Embryonic facial prominence (tissue), 1 donor: Measurements from ENCODE around the gene ZNFX1.
"Not testable (repeated sequence)": the region's sequence is repeated elsewhere in the genome, so short reads cannot be mapped to it uniquely, and the experiment has no call there.

ENCODE experiments used
- DNase-seq: peaks from one replicate; pipeline ENCODE4 v3.0.0-alpha.2; 2016; ENCODE audit errors: extremely low spot score

The ZNFX1 gene

GRCh38 chr20:49278036-49278817, at the start of gene ZNFX1:
ZNFX1 (minus strand) TSS chr20:49278057; CDS start chr20:49275839, 2,218 bp downstream.
- DNase-seq: peak; percentile 96

- no peak for DNase-seq
These were observed 48.2 kb upstream of the ZNFX1 start for GRCh38 chr20:49326026-49326425.

- DNase-seq: no peak
These were observed 46.4 kb upstream of the ZNFX1 start for GRCh38 chr20:49324306-49324705.

- DNase-seq: peak; percentile 40
These were observed 45.9 kb upstream of the ZNFX1 start for GRCh38 chr20:49323622-49324238.

GRCh38 chr20:49320460-49320859, 42.6 kb upstream of the ZNFX1 start:
- no peak for DNase-seq

- DNase-seq: no peak
These were observed 41.5 kb upstream of the ZNFX1 start for GRCh38 chr20:49319208-49319809.

GRCh38 chr20:49318430-49319207, 40.8 kb upstream of the ZNFX1 start:
- no peak for DNase-seq

GRCh38 chr20:49318091-49318429, 40.2 kb upstream of the ZNFX1 start:
- no peak for DNase-seq

- DNase-seq: no peak
These were observed 38.8 kb upstream of the ZNFX1 start for GRCh38 chr20:49316704-49317103.

GRCh38 chr20:49315580-49315979, 37.7 kb upstream of the ZNFX1 start:
- DNase-seq: no peak

GRCh38 chr20:49314052-49314451, 36.2 kb upstream of the ZNFX1 start:
- DNase-seq: not testable (repeated sequence)

- DNase-seq: no peak
These were observed 35.4 kb upstream of the ZNFX1 start for GRCh38 chr20:49313283-49313682.

- DNase-seq: no peak
These were observed 34.8 kb upstream of the ZNFX1 start for GRCh38 chr20:49312661-49313060.

GRCh38 chr20:49310705-49311104, 32.8 kb upstream of the ZNFX1 start:
- DNase-seq: no peak

GRCh38 chr20:49308875-49309274, 31.0 kb upstream of the ZNFX1 start:
- no peak for DNase-seq

- no peak for DNase-seq
These were observed 29.2 kb upstream of the ZNFX1 start for GRCh38 chr20:49306903-49307620.

- no peak for DNase-seq
These were observed 25.3 kb upstream of the ZNFX1 start for GRCh38 chr20:49303065-49303552.

- DNase-seq: no peak
These were observed 20.0 kb upstream of the ZNFX1 start for GRCh38 chr20:49297605-49298530.

- not testable (repeated sequence) for DNase-seq
These were observed 16.3 kb upstream of the ZNFX1 start for GRCh38 chr20:49294002-49294654.

- DNase-seq: no peak
These were observed 15.3 kb upstream of the ZNFX1 start for GRCh38 chr20:49293122-49293521.
